GM21447 (cell line): ENCODE data around the gene HELZ2.
A peak's percentile ranks its signal among the peaks of the same experiment; 100 is the strongest.

ENCODE experiments used
- ATAC-seq: cut with Tn5 transposase; IDR thresholded peaks from one replicate; pipeline ENCODE4 v1.9.1; 2021; ENCODE audit not compliant: unreplicated experiment

Gene HELZ2

DNA sequence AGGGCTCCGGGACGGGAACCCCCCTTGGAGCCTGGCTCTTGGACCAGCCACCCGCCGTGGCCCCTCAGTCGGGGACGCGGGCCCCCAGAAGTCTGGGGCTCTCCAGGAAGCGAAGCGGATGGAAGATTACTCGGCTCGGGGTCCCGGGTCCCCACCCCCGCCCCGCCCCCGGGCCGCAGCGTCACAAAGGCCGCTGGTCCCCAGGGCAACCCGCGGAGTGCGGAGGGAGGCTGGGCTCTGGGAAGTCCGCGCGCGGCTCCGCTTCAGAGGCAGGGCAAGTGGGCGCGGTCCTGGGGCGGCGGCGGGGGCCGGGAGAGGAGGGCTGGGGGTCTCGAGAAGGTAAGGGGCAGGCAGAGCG lies 20.1 kb downstream of the HELZ2 start, which contains the start of gene FNDC11:
FNDC11 (plus strand) TSS at position 227 of the 358 bp plus-strand sequence. CDS start 1,505 bp downstream, outside the sequence.
- ATAC-seq, result peak; percentile 23

DNA sequence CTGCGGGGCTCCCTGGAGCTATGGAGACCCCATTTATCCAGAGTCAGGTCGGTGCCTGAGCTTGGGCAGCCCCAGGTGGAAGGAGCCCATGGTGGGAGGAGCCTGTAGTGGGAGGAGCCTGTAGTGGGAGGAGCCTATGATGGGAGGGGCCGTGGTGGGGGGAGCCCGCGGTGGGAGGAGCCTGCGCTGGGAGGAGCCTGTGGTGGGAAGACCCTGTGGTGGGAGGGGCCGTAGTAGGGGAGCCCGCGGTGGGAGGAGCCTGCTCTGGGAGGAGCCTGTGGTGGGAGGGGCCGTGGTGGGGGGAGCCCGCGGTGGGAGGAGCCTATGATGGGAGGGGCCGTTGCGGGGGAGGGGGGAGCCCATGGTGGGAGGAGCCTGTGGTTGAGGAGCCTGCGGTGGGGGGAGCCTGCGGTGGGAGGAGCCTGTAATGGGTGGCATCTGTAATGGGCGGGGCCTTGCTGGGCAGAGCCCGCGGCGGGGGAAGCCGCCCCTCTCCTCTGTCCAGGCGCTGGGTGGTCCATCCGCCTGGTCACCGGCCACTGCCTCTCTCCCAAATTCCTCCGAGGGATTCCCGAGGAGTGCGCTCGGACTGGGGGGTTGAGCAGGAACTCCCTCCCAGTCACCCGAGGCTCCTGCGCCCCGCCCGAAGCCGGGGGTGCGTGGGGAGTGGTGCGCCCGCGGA lies 20.6 kb downstream of the HELZ2 start:
- ATAC-seq, result peak; percentile 46

GRCh38 chr20:63552481-63553249 lies 21.4 kb downstream of the HELZ2 start:
- ATAC-seq, result peak; percentile 52

- no peak for ATAC-seq
These were observed 23.0 kb downstream of the HELZ2 start for GRCh38 chr20:63551068-63551467.

GRCh38 chr20:63549679-63550282 lies 24.3 kb downstream of the HELZ2 start:
- no peak for ATAC-seq

DNA sequence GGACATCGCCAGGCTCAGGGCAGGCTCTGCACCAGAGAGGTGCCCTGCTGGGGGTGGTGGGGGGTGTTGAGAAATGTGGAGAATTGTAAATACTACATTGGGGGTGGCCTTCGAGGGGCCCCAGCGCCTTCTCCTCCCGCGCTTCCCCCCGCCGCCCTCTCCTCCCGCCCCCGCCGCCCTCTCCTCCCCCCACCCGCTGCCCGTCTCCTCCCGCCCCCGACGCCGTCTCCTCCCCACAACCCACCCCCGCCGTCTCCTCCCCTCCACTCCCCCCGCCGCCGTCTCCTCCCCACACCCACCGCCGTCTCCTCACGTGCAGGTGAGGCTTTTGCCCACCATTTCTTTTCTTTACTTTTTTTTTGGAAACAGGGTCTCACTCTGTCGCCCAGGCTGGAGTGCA lies 25.0 kb downstream of the HELZ2 start:
- no peak for ATAC-seq

- ATAC-seq, result no peak
These were observed 25.5 kb downstream of the HELZ2 start for GRCh38 chr20:63548542-63548941.

DNA sequence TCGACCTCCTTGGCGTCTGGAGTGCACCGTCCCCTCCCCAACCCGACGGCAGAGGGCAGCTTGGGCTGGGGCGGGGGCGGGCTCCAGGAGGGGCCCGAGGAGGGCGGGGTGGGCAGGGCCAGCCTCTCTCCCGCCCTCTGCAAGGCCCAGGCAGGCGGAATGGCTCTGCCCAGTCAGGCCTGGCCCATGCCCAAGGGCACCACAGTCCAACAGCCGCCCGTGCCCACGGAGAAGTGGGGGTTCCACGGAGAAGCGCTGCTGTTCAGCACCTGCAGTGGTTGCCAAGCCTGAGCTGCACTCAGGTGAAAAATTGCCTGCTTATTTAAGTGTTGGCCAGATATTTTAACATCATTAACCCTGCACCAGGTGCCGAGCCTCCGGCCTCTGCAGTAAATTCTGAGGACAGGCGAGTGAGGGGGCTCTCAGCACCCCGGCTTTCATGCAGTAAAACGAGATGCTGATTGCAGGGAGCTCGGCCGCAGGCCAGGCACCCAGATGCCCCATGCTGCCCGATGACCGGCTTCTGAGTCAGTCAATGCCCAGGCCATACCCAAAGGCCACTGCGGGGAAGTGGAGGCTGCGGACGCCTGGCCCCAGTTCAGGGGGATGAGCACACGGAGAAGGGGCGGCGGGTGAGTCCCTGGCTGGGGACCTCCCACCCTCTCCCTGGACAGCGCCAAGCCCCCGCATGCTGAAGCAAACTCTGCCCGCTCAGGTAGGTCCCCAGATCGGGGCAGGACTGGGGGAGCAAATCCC lies 26.1 kb downstream of the HELZ2 start, which contains the start of gene SRMS:
SRMS (minus strand) TSS at position 25 of the 756 bp plus-strand sequence. CDS start 286 bp downstream, outside the sequence.
- no peak for ATAC-seq

DNA sequence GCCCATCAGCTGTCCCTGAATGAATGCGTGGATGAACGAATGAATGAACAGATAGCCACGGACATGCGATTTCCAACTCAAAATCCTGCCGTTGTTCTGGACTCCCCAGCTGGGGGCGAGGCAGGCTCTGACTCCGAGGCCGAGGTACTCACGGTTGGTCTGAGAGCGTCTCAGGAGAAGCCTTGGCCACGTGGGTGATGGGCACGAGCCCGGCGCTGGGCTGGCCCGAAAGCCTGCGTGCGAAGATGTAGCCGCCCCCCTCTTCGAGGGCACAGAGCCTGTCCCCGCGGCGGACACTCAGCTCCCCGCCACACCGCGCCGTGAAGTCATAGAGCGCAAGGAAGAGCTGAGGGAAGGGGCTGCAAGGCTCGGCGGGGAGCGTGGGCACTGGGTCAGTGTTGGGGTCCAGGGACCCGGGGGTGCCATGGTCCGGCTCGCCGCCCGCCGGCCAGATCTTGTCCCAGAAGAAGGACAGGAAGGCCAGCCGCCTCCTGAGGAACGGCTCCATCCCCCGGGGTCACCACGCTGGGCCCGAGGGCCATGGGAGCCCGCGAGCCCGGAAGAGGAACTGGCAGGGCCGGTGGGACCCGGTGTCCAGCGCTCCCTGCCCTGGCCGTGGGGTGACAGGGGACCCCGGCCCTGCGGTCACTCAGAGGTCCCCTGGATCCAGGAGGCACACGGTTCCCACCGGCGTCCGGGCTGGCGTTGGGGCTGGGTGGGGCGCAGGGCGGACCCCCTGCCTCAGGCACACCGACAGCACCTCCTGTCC lies 26.9 kb downstream of the HELZ2 start:
- ATAC-seq, result no peak

GRCh38 chr20:63546256-63546955 lies 27.6 kb downstream of the HELZ2 start:
- ATAC-seq, result no peak

DNA sequence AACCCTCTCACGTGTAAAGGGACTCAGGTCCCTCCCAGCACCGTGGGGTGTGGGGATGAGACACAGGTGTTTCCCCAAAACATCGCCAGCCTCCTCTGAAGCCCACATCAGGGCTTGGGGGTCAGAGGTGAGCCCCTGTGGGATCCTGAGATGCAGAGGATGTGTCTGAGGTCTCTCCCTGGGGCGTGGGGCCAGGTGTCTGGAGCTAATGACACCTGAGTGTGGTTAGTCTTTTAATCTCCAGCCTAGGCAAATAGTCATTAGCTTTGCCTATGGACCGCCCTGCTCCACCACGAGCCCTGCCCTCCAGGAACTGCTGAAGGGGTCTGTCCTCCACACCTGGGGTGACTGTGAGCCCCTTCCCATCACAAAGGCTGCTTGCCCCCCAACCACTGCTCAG lies 28.2 kb downstream of the HELZ2 start:
- no peak for ATAC-seq

DNA sequence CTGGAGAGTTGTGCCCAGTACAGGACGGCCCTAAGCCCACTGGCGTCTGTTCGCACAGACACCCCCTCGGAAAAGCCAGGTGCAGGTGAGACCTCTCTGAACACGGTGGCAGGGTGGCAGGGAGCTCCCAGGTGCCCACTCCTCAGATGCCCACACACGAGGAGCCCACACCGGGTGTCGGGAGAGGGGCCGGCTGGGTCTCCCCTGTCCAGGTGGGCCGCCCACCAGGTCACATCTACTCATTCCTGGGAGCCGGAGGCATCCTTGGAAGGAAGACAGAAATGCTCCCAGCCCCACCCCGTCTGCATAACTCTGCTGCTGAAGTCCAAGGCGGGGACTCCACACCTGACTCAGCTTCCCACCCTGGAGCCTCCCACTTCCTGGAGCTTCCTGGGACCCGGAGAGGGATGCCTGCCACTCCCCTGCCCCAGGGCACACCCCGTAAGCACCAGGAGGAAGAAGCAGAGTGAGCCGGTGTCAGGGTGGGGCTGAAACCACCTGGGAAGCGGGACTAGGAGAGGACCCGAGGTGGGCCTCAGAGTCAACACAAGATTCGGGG lies 29.0 kb downstream of the HELZ2 start:
- ATAC-seq, result no peak

DNA sequence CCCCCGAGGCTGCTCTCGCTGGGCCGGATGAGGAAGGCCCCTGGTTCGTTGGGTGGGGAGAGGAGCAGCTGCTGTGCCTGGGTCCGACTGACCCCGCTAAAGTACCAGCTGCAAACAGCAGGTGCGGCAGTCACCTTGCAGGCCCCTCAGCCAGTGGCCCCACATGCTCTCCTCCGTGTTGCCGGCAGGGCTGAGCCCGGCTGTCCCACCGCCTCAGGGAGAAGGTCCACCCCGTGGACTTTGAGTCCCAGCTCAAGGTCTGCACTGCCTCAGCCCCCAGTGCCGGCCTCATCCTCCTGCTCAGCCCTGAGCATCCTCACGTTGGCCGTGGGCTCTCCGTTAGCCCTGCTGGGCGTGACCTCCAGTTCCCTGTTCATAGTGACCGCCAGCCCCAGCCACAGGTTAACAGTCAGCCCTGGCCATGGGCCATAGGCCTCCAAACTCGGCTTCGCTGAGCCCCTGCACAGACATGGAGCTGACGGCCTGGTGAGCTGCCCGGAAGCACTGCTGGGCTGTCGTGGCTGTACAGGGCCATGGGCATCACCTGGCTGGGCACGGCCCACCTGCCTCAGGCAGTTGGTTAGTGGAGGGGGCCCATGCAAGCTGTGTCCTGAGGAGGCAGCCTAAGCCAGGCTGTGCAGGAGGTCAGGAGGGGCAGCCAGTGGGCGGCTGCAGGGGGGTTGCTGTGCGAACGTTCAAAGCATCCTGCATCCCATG lies 29.6 kb downstream of the HELZ2 start:
- no peak for ATAC-seq

DNA sequence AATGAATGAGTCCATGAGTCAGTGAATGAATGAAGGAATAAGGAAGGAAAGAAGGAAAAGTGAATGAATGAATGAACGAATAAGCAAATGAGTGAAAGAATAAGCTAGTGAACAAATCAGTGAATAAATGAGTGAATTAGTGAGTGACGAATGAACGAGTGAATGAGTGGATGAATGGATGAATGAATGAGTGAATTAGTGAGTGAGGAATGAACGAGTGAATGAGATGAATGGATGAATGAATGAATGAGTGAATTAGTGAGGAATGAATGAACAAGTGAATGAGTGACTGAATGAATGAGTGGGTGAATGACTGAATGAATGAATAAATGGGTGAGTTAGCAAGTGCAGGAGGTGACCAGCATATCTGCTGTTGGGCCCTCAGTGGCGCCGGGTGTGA lies 30.3 kb downstream of the HELZ2 start:
- ATAC-seq, result no peak

DNA sequence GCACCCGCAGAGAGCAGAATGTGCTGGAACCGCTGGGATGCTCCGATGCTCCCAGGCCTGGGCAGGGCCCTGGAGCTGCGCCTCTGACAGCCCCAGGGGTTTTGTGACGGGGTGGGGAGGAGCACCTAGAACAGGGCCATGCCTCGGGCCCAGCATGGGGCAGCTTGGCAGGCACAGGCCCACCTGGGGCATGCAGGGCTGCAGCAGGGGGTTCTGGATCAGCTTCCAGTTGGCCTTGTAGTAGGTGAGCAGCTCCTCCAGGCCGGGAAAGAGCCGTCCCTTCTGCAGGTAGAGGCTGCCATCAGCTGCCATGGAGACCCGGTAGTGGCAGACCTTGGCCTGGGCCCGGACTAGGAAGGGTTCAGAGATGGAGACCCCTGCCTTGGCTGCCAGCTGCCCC lies 30.9 kb downstream of the HELZ2 start:
- ATAC-seq, result no peak

DNA sequence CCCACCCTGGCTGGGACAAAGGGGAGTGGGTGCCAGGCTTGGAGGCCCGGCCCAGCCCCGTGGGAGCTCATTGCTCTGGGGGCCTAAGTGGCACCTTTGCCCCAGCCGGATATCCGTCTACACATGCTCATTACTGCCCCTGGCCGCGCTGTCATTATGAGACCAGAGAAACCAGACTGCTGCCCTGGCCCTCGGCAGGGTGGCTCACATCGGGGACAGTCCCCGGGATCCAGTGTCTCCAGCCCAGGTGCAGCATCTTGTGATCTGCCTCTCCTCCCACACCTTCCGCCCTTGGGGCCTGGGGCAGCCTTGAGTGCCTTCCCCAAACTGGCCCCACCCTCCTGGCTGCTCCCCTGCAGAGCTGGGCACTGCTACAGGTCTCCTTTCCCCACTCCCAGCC lies 31.3 kb downstream of the HELZ2 start:
- no peak for ATAC-seq

DNA sequence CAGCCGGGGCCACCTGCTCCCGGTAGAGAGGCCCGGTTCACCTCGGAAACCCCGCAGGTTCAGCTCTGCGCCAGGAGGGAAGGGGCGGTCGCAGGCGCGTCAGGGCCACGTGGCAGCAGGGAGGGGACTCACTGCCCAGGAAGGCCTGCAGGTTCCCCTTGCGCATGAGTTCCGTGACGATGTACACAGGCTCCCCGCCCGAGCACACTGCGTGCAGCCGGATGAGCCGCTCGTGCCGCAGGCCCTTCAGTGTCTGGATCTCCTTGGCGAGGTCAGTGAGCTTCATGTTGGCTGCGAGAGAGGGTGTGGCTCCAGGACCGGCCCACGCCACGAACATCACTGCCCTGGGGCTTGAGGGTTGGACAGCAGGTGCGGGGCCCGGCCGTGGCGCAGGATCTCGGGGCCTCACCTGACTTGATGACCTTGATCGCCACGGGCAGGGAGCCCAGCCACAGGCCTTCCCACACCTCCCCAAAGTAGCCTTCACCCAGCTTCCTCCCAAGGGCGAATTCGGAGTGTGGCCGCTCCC lies 31.9 kb downstream of the HELZ2 start:
- ATAC-seq, result no peak

- no peak for ATAC-seq
These were observed 32.7 kb downstream of the HELZ2 start for GRCh38 chr20:63541371-63541770.
